Psoas muscle (tissue), 8 donors: ENCODE results near the gene PDLIM1. TPM values are rescaled to one million over a fixed set of nuclear protein-coding genes. Genes with fewer than 3 reads are reported as not detected.

Source experiments
- ATAC-seq, 4 donors: fragments of 200-7000 bp; cut with Tn5 transposase; one replicate each; pipeline ENCODE4 v1.9.1; 2020; ENCODE audit warnings: moderate library complexity in 3 of 4, mild to moderate bottlenecking in 2 of 4
- DNase-seq, 2 donors: peaks; one replicate each; pipeline ENCODE4 v3.0.0-alpha.2; 2020
- H3K27ac ChIP-seq: fragments of 200-600 bp; one replicate; pipeline ENCODE4 v1.8.0; 2022
- H3K27me3 ChIP-seq, 3 donors: fragments of 200-600 bp in 1 of 3; one replicate each; pipeline versions ENCODE4 v1.6.1 to v1.8.0; 2013 to 2022; ENCODE audit warnings: low read length in 2 of 3, mild to moderate bottlenecking in 2 of 3, moderate library complexity in 1 of 3; ENCODE audit not compliant: insufficient read depth in 3 of 3
- H3K36me3 ChIP-seq, 2 donors: fragments of 200-600 bp in 1 of 2; one replicate each; pipeline versions ENCODE4 v1.6.1 to v1.8.0; 2013 to 2022; ENCODE audit warnings: low read depth in 1 of 2, mild to moderate bottlenecking in 1 of 2, moderate library complexity in 1 of 2; ENCODE audit not compliant: insufficient read depth in 1 of 2
- H3K4me1 ChIP-seq: fragments of 200-600 bp; one replicate; pipeline ENCODE4 v1.8.0; 2022
- H3K4me3 ChIP-seq: fragments of 200-600 bp; one replicate; pipeline ENCODE4 v1.8.0; 2022; ENCODE audit warnings: mild to moderate bottlenecking
- H3K9me3 ChIP-seq: fragments of 200-600 bp; one replicate; pipeline ENCODE4 v1.8.0; 2022
- WGBS, 3 donors: extraction: QIAGEN DNeasy Blood & Tissue Kit; methylation state at CpG; one replicate each; pipeline versions ENCODE4 v1.1.6 to v1.1.7; 2013; 5-methylcytosine and 5-hydroxymethylcytosine counted together
- intact Hi-C, 2 donors: fragments of 100-400 bp; cut with DNase I; formaldehyde crosslinking; loops; one replicate each; pipeline versions ENCODE4 v1.11.0 to v1.14.2; 2022
- polyA plus RNA-seq, 3 donors: library from polyadenylated mRNA; stranded (reverse); fragments of 200-250 nt; gene quantifications; one replicate each; pipeline ENCODE4 v1.2.3, GENCODE V29; 2013
- total RNA-seq, 4 donors: library from RNA; stranded (reverse); fragmentation: NEBNext Ultra II Directional in 2 of 4; extraction: Animal tissue kit (Norgen Biotek cat#: 25700) in 2 of 4; gene quantifications; one replicate each; pipeline versions ENCODE4 v1.2.1 to v1.2.4, GENCODE V29; 2021 to 2023
- TF ChIP-seq, protein P1 (sequence below): fragments of 200-600 bp; IDR thresholded peaks from one replicate; pipeline ENCODE4 v1.8.0; 2022; ENCODE audit warnings: antibody characterized with exemption
- donor health status: healthy with polysubstance abuse.
- donor health status: DM: no; HTN: no; CAD: no; lungs with moderate emphysema.
- donor health status: Bipolar disorder and iron deficiency.
- donor health status: healthy.
- donor health status: DM: yes; HTN: yes; CAD: no.
- donor health status: DM: no; HTN: no; CAD: no.
- donor health status: DM: no; HTN: no; CAD: no.
- donor health status: DM: yes; HTN: yes; CAD: no.

Gene PDLIM1
- total and polyA plus RNA-seq, 7 donors: 97.3 to 504 (median 325) TPM

GRCh38 chr10:95266674-95267095 is 24.1 kb downstream of the PDLIM1 start:
- TF ChIP-seq, protein P1, sequence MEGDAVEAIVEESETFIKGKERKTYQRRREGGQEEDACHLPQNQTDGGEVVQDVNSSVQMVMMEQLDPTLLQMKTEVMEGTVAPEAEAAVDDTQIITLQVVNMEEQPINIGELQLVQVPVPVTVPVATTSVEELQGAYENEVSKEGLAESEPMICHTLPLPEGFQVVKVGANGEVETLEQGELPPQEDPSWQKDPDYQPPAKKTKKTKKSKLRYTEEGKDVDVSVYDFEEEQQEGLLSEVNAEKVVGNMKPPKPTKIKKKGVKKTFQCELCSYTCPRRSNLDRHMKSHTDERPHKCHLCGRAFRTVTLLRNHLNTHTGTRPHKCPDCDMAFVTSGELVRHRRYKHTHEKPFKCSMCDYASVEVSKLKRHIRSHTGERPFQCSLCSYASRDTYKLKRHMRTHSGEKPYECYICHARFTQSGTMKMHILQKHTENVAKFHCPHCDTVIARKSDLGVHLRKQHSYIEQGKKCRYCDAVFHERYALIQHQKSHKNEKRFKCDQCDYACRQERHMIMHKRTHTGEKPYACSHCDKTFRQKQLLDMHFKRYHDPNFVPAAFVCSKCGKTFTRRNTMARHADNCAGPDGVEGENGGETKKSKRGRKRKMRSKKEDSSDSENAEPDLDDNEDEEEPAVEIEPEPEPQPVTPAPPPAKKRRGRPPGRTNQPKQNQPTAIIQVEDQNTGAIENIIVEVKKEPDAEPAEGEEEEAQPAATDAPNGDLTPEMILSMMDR: no peak
- ATAC-seq (peak in 2 of 4 donors; percentile 25 to 33), DNase-seq (no peak)
- H3K27ac ChIP-seq: peak overlapping the region; percentile 56
- no peaks in the 10 kb centered on the region for H3K9me3 ChIP-seq
- H3K36me3 ChIP-seq: peaks cover 0 to 66% of the 10 kb centered on the region in 2 donors
- H3K27me3 ChIP-seq: no peaks in the 10 kb centered on the region
- H3K4me3 ChIP-seq: no peak overlapping the region
- intact Hi-C loops: no loop called here
- peaks cover 12% of the 10 kb centered on the region for H3K4me1 ChIP-seq
- WGBS, 3 donors: 26 to 31% (median 29%) methylated on average over 1 of the region's 1 CpG

DNA sequence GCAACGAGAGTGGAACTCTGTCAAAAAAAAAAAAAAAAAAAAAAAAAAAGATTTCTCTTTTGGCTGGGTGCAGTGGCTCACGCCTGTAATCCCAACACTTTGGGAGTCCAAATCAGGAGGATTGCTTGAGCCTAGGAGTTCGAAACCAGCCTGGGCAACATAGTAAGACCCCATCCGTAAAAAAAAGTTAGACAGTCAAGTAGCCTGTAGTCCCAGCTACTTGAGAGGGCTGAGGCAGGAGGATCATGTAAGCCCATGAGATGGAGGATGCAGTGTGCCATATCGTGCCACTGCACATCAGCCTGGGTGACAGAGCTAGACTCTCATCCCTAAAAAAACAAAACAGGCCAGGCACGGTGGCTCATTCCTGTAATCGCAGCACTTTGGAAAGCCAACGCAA is 25.2 kb downstream of the PDLIM1 start:
- TF ChIP-seq, protein P1: no peak
- no peak for ATAC-seq
- Histone ChIP-seq H3K9me3 (no peaks in the 10 kb centered on the region), H3K36me3 (peaks cover 0 to 61% of the 10 kb centered on the region in 2 donors), H3K27ac (no peak overlapping the region), H3K27me3 (no peaks in the 10 kb centered on the region), H3K4me1 (peaks cover 23% of the 10 kb centered on the region), H3K4me3 (no peak overlapping the region)
- 87 to 95% (median 90%) methylated on average over 8 of the region's 8 CpGs for WGBS, 3 donors
- DNase-seq: no peak
- intact Hi-C loops: no loop called here

DNA sequence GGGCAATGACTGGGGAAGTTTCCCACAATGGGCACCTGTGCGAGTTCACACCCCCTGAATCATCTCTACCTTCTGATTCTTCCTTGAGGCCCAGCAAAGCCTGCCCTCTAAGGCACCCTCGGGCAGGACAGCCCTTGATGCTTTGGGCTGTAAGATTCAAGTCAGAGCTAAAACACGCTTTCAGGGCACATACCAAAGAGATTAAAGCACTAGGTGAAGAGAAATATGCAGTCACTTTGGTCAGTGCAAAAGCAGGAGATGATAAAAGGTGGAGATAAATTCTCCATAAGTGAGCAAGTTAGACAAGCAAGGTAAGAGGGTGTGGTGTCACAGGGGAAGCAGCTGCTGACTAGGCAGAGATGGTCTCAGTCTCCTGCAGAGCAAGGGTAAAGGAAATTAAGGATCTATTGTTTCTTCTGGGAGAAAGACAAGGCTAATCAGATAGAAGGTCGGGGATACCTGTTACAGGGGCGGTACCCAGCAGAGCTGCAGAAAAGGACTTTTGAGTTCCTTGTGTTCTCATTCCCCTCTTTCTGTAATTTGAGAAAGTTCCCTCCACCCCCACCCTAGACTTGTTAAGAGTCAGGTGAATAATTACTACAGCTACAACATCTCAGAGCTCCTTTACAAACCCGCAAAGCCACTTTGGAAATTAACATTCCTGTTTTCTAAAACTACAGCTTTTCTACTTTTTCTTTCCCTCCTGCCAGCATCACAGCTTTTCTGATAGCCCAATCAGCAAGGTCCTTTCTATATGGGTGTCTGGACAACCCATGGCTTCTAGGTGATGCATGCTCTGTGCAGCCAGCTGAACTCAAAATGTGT is 26.4 kb downstream of the PDLIM1 start:
- intact Hi-C loops: no loop called here
- Histone ChIP-seq H3K9me3 (no peaks in the 10 kb centered on the region), H3K27me3 (no peaks in the 10 kb centered on the region), H3K4me1 (peaks cover 24% of the 10 kb centered on the region), H3K4me3 (no peak overlapping the region), H3K27ac (no peak overlapping the region), H3K36me3 (peaks cover 0 to 61% of the 10 kb centered on the region in 2 donors)
- TF ChIP-seq, protein P1: no peak
- DNase-seq (no peak), ATAC-seq (no peak)
- 68 to 75% (median 68%) methylated on average over 6 of the region's 6 CpGs for WGBS, 3 donors

DNA sequence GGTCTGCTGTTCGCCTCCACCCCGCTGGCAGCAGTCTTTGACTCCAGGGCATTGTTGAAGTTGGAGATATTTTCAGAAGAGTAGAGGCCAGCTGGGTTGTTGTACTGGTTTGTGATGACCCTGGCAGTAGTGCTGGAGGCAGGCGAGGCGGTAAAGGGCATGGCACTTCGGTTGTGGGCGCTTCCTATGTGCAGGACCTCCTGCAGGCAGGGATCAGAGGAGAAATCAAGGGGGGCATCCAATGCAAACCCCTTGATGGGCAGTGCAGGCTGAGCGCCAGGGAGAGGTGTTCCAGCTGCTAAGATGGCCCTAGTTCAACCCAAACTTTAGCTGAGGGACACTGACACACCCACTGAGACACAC is 27.0 kb downstream of the PDLIM1 start:
- 74 to 85% (median 77%) methylated on average over 7 of the region's 7 CpGs for WGBS, 3 donors
- Histone ChIP-seq H3K27me3 (no peaks in the 10 kb centered on the region), H3K4me3 (no peak overlapping the region), H3K27ac (no peak overlapping the region), H3K36me3 (peaks cover 0 to 65% of the 10 kb centered on the region in 2 donors), H3K4me1 (peaks cover 24% of the 10 kb centered on the region), H3K9me3 (no peaks in the 10 kb centered on the region)
- DNase-seq: no peak
- TF ChIP-seq, protein P1: no peak
- no peak for ATAC-seq
- intact Hi-C loops: no loop called here
